Loucy (cell line): ENCODE measurements around the gene CNTNAP2.

Experiments used
- CTCF ChIP-seq: fragments of 200-600 bp; sonication (generic); conservative IDR thresholded peaks from 2 replicates; pipeline ENCODE4 v1.5.1; 2014; ENCODE audit warnings: mild to moderate bottlenecking, antibody characterized with exemption, low read length
- EZH2phosphoT487 ChIP-seq: fragments of 200-600 bp; IDR thresholded peaks from 2 replicates; pipeline ENCODE4 v1.6.1; 2018; ENCODE audit warnings: antibody characterized with exemption, mild to moderate bottlenecking, moderate library complexity, borderline replicate concordance

- TF ChIP-seq CTCF (no peak), EZH2phosphoT487 (no peak)
Observed at GRCh38 chr7:146641491-146641890, 524.9 kb downstream of the CNTNAP2 start.
